ENCODE measurements around the gene TBL1X. TPM values are rescaled to one million over a fixed set of nuclear protein-coding genes. Genes with fewer than 3 reads are reported as not detected.
A peak's percentile ranks its signal among the peaks of the same experiment; 100 is the strongest.

Gene TBL1X
- total and polyA plus RNA-seq, 10 of the 15 experiments (the other 5 are each of a cell fraction or from before 2014, with no cell fraction given) = 4.4 to 26.3 (median 10.6) TPM

DNA sequence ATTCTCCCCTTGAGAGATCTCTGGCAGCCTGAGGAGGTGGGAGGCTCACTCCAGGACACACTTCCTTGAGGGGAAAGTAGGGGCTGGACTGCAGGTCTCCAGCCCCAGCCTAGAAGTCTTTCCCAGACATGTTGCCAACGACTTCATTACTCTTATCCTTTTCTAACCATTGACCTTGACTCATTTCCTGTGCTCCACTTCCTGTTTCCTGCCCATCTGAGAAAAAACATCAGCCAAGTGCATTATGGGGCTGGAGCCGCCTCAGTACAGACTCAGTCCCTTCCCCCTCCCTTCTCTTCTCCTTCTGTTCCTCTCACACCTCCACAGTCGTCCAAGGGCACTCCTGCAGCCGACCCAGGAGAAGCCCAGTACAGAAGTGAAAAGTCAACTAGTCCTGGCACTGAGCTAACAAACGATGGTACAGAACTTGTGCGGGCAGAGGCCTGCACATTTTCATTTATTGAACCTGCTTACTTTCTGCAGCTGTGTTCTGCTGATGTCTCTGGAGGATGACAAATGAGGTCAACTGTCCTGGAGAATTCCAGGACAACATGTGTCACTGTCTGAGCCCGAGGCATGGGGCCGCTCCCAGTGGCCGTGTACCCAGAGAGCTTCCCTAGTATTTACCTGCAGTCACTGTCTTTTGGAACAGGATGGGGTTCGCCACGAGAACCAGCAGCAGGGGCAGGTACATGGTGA, 280.7 kb downstream of the TBL1X start:
- no peak for ATAC-seq
- no TSS peak for BruUV-seq (replicated peaks)
- SMC1A ChIA-PET (ENCODE audit: uncharacterized antibody, unreplicated experiment) = no interaction called here

DNA sequence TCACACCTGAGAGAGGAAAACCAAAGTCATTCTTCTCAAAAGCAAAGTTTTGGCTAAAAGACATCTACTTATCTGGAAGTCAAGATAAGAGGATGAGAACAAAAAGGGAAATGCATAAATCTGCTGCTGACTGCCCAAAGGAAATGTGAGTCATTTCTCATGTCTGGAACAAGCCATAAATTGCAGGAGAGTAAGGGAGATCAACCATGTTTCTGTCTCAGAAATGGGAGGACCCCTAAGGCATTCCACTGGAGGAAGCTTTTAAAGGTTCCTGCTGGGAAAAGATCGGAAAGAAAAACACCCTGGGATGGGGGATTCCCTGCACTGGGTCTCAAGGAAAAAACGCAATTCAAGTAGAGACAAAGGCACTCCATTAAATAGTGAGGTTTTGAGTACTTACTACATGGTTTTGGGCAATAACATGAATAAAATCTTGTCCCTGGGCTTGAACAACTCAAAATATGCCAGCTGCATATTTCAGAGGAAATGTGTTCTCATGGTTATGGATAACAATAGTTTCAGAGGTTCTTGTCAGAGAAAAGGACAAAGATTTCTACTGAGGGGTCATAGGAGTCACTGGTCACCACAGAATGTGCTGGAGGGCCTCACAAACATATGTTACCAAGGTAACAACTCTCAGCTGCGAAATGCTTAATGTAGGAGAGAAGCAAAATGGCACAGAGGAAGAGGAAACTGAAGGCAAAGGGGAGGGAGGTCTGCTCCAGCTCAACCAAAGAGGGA, 281.5 kb downstream of the TBL1X start:
- Histone ChIP-seq H3K9me3 (replicated peaks; ENCODE audit: control insufficient read depth, insufficient read depth, low read length) (no peaks in the 10 kb centered on the region; the same call in 2 of the 3 replicates), H3K4me3 (no peak overlapping the region), H4K20me1 (ENCODE audit: control insufficient read depth, insufficient read depth) (no peaks in the 10 kb centered on the region), H3K9ac (ENCODE audit: control insufficient read depth, insufficient read depth, low read length) (no peak overlapping the region), H2AFZ (ENCODE audit: control insufficient read depth, low read depth, low read length) (no peak overlapping the region), H3K27me3 (replicated peaks in 1 of 2; ENCODE audit: control insufficient read depth in 2 of 2, insufficient read depth in 2 of 2, low read length in 1 of 2) (no peaks in the 10 kb centered on the region), H3K4me2 (ENCODE audit: control insufficient read depth, insufficient read depth) (no peak overlapping the region), H3K79me2 (ENCODE audit: control insufficient read depth, insufficient read depth, low read length) (no peaks in the 10 kb centered on the region), H3K36me3 (ENCODE audit: control insufficient read depth in 2 of 2, insufficient read depth in 2 of 2, low read length in 1 of 2) (no peaks in the 10 kb centered on the region), H3K4me1 (ENCODE audit: control insufficient read depth, insufficient read depth, low read length) (no peaks in the 10 kb centered on the region), H3K27ac (ENCODE audit: control insufficient read depth, insufficient read depth) (no peak overlapping the region)
- DNase-seq (ENCODE audit: low read depth, low spot score) (no peak), FAIRE-seq (no peak), ATAC-seq (peak; percentile 39; the same call in 2 of the 3 replicates)
- 5% methylated on average over 3 of the region's 3 CpGs for WGBS (ENCODE audit: insufficient coverage, insufficient replicate concordance, low lambda C conversion rate, missing lambda C conversion rate)
- in situ Hi-C loops (cut with MboI) (no loop called here), intact Hi-C loops (cut with micrococcal nuclease; ENCODE audit: unreplicated experiment) (loop anchor here (10.0 kb wide), 1 partner anchor 198 kb away; no protein-coding TSS in a partner anchor)
- ChIA-PET CTCF (no interaction called here), SMC1A (ENCODE audit: uncharacterized antibody, unreplicated experiment) (no interaction called here), POLR2A (interaction anchor here (0.7 kb wide), 1 partner anchor 405 kb away, joined by 4 read pairs; no protein-coding TSS in a partner anchor), RAD21 (ENCODE audit: unreplicated experiment) (no interaction called here)
- no peak for TF ChIP-seq CHD4 (IDR thresholded peaks at IDR 0.05)
- TF ChIP-seq WRNIP1 (IDR thresholded peaks at IDR 0.05; ENCODE audit: borderline replicate concordance, low read depth, low read length) = no peak
- TF ChIP-seq HCFC1 (IDR thresholded peaks at IDR 0.05; ENCODE audit: low read length) = no peak
- TF ChIP-seq EED (IDR thresholded peaks at IDR 0.05; ENCODE audit: low read depth) = peak; percentile 40; the same call in 1 of the 2 replicates
- BruUV-seq (replicated peaks) = no TSS peak

More for the DNA sequence above, 280.7 kb downstream of the TBL1X start:
- RAD21 ChIA-PET (ENCODE audit: unreplicated experiment) = no interaction called here
- in situ Hi-C loops (cut with MboI) (no loop called here), intact Hi-C loops (cut with micrococcal nuclease; ENCODE audit: unreplicated experiment) (loop anchor here (10.0 kb wide), 1 partner anchor 199 kb away; no protein-coding TSS in a partner anchor)
- no peak overlapping the region for H3K4me2 ChIP-seq (ENCODE audit: control insufficient read depth, insufficient read depth)
- H3K27me3 ChIP-seq (replicated peaks in 1 of 2; ENCODE audit: control insufficient read depth in 2 of 2, insufficient read depth in 2 of 2, low read length in 1 of 2) = no peaks in the 10 kb centered on the region
- POLR2A ChIA-PET = no interaction called here
- no peaks in the 10 kb centered on the region for H4K20me1 ChIP-seq (ENCODE audit: control insufficient read depth, insufficient read depth)
- FAIRE-seq (no peak), DNase-seq (ENCODE audit: low read depth, low spot score) (no peak)
- H3K79me2 ChIP-seq (ENCODE audit: control insufficient read depth, insufficient read depth, low read length) = no peaks in the 10 kb centered on the region
- CTCF ChIA-PET = no interaction called here
- no peak overlapping the region for H3K4me3 ChIP-seq
- peak; percentile 47; the same call in 1 of the 2 replicates for TF ChIP-seq SPI1 (IDR thresholded peaks at IDR 0.05; ENCODE audit: borderline replicate concordance, insufficient read depth, low read depth, low read length)
- TF ChIP-seq KAT2A (conservative IDR thresholded peaks at IDR 0.05; ENCODE audit: control insufficient read depth, low read depth, low read length) = no peak
- no peak for TF ChIP-seq IKZF1 (conservative IDR thresholded peaks at IDR 0.05)
- TF ChIP-seq GABPA (IDR thresholded peaks at IDR 0.05; ENCODE audit: low read depth) = peak; percentile 60; the same call in 1 of the 2 replicates
- TF ChIP-seq NR2C1 (IDR thresholded peaks at IDR 0.05) = no peak
- peak in 1 of 2 experiments; percentile 35; a peak in 1 of 4 replicates for TF ChIP-seq ETV6 (conservative IDR thresholded peaks at IDR 0.05 in 1 of 2, IDR thresholded peaks at IDR 0.05 in 1 of 2; ENCODE audit: borderline replicate concordance in 1 of 2, low read depth in 1 of 2)
- no peak overlapping the region for H3K27ac ChIP-seq (ENCODE audit: control insufficient read depth, insufficient read depth)
- 61% methylated on average over 11 of the region's 11 CpGs for WGBS (ENCODE audit: insufficient coverage, insufficient replicate concordance, low lambda C conversion rate, missing lambda C conversion rate)
- no peak overlapping the region for H3K9ac ChIP-seq (ENCODE audit: control insufficient read depth, insufficient read depth, low read length)
- no peaks in the 10 kb centered on the region for H3K4me1 ChIP-seq (ENCODE audit: control insufficient read depth, insufficient read depth, low read length)
- no peaks in the 10 kb centered on the region for H3K36me3 ChIP-seq (ENCODE audit: control insufficient read depth in 2 of 2, insufficient read depth in 2 of 2, low read length in 1 of 2)
- H2AFZ ChIP-seq (ENCODE audit: control insufficient read depth, low read depth, low read length) = no peak overlapping the region
- H3K9me3 ChIP-seq (replicated peaks; ENCODE audit: control insufficient read depth, insufficient read depth, low read length) = no peaks in the 10 kb centered on the region; the same call in 2 of the 3 replicates

Measured in GM12878 (cell line).